CD4-positive, alpha-beta T cell treated with Interleukin-2 at 100 ng/mL for 4 hours (primary cell): ENCODE data around the gene AUNIP.

Experiments used
- DNase-seq: peaks from one replicate; pipeline ENCODE4 v3.0.0-alpha.2; 2020; ENCODE audit warnings: low spot score

AUNIP gene, protein sequence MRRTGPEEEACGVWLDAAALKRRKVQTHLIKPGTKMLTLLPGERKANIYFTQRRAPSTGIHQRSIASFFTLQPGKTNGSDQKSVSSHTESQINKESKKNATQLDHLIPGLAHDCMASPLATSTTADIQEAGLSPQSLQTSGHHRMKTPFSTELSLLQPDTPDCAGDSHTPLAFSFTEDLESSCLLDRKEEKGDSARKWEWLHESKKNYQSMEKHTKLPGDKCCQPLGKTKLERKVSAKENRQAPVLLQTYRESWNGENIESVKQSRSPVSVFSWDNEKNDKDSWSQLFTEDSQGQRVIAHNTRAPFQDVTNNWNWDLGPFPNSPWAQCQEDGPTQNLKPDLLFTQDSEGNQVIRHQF

DNA sequence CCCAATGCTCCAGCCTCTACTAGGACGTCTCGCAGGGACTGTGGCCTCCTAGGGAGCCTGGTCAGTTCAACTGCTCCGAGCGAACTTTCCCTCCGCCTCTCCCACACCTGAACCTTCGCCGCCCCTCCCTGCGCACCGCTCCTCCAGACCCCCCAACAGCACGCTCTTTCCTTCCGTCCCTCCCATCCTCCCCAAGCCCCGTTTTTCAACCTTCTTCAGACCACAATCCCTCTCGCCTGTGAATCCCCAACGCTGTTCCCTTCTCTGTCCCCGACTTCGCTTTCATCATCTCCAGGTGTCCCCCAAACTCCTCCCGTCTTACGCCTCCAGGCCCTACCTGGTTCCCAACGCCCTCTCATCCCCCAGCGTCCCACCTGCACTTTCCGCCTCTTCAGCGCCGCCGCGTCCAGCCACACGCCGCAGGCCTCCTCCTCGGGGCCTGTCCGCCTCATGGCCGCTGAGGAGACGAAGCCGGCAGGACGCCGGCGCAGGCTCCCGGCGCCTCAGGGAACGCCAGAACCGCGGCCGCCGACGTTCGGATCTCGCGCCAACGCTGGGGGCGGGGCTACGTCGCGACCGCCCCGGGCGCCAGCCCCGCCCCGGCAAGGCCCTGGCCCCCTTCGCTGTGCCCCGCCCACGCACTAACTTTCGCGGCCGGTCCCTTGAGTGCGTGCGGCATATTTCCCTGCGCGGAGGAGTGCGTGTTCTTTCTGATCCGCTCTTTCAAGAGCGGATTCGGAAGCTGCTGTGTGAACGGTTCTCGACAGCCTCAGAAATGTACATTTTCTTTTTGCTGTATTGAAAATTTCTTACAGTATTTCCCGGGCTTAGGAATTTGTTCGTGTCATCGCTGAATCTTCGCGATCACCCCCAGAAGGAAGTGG is at the start of gene AUNIP:
Gene AUNIP, minus strand, starts transcription at position 552 of the 884 bp plus-strand sequence. Its CDS starts 100 bp downstream, at position 452.
- DNase-seq: peak; percentile 87

DNA sequence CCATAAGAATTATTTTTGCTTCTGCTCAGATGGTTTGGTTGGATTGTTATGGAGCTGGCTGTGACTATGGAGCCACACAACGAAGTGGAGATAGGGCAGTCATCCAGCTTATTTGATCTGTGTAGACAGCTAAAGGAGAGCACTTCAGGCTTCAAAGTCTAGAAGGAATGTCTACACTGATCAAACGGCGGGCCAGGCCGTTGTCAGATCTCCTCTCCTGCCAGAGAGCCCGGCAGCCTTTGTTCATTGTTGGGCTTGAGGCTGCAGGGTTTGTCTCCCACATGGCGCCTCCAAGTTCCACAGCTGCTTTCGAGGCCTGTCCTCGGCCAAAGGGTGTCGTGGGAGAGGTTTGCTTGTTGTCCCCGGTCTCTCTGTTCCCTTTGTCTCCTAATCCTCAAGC is 49.8 kb upstream of the AUNIP start:
- DNase-seq: no peak

DNA sequence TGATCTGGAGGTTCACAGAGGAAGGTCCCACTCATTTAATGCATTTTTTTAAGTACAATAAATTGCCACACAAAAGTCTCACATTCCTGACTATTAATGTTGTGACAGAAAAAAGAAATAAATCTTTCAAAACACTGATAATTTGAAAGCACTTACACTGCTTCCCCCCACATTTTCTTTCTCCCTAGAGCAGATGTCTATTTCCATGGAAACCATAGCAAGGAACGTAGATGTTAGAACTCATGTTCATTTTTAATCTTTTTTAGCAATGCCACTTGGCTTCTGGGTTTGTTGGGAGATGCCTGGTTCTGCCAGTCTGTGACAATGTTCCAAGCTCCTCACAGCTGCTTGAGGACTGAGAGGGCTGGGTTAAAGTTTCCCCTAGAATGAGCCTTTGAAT is 48.9 kb upstream of the AUNIP start:
- no peak for DNase-seq

DNA sequence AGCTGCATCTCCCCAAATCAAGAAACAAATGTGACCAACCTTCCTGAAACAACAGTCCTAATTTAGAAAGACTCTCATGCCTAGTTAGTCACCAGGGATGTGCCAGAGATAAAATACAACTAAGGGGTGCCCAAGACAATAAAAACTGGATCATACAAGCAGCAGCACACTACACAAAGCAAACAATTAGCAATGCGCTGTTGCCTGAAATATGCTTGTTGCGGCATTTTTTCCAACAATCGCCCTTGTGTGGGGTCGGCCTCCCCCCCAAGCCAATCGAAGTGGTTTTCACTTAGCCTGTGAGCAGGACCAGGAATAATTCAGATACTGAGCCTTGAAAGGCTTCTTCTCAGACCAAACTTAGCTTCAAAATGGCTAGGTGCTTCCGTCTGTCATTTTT is 48.3 kb upstream of the AUNIP start:
- no peak for DNase-seq

DNA sequence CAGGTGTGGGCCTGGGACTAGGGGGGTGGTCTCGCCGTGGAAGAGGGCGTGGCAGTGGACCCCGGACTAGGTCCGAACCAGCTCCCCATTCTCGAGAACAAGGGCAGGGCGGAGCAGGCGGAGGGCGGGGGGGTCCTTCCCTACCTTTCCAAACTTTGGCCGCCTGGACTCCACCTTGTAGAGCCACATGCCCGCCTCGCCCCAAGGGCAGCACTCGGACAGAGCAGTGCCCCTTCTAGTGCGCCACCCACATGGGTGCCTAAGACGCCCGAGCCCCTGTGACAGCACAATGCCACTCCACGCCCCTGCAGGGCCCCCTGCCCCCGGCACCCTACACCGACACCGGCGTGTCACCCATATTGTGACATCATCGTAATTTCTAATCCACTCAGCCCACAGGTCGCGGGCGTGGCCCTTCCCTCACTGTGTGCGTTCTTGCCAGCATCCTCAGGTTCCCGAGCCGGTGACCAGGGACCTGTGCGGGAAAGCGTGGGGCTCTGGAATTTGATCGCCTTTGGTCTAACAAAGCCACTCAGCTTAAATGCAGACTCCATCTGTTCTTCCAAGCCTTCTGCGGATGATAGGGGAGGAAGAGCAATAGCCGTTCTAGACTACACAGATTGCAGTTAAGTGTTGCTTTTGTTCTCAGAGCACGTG is 47.5 kb upstream of the AUNIP start:
- DNase-seq: peak; percentile 15

DNA sequence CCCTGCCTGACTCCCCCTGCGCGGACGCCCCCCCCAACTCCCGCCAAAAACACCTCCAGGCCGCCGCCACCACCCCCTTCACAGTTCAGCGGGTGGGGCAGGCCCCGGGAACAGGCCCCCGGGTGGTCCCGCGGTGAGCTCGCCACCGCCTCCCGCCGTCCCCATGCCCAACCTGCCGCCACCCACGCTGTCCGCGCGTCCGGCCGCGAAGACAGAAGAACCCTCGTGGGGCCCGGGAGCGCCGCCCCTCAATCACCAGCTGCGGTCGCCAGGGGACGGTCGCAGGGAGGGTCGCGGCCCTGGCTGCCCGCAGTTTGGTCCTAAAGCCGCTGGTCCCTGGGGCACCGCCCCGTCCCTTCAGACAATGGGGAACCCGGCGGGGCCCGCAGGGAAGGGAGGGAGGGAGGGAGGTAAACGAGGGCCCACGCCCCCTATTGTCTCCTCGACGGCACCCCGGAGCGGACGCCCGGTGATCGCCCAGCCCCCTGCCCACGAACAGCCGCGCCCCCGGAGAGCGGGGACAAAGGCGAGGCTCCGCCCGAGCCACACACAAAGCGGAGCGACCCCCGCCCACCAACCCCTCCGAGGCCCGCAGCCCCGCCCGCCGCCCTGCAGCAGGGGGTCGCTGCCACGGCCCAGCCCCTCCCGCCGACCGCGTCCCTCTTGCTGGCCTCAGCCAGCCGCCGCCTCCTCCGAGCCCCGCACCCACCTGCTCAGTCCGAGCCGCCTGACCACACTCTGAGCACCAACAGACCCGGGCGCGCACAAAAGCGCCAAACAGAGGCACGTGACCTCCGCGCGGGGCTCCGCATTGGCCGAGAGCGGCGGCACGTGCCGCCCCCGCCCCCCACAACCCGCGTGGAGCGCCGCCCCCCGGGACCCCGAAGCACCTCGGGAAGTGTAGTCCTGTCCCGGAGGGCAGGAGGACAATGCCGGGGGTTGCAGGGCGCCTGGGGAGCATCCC is 46.7 kb upstream of the AUNIP start, which contains the start of gene STMN1:
Gene STMN1, minus strand, starts transcription at position 740 of the 964 bp plus-strand sequence. CDS start 1,743 bp downstream, outside the sequence.
- peak; percentile 88 for DNase-seq

DNA sequence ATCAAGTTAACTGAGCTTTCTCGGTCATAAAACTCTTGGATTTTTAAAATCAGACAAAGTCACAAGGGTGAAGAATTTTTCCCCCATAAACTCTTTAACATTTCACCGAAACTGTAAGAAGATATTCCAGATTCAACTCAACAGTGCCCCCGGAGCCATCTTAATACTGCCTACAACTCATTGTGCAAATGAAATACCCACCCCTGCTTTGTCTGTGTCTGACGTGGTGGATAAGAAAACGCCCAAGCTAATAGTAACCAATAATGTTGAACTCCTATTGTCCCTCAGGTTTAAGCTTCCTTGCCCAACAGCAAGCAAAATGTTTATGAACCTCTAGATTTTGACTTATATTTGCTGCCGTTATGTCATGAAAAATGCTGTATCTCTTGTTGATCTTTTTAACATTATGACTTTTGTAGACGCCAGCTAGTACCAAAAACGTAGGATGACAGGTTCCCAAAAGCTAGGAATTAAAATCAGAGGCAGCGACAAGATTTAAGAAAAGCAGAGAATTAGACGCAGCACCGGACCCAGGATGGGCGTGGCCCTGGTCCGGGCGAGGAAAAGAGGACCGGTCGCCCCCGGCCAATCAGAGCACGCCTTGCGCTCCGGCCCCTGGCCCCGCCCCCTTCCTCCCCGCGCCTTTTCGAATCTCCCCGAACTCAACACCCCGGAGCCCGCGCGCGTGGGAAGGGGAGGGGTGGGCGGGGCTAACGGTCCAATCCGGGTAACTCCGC is 45.9 kb upstream of the AUNIP start:
- DNase-seq: peak; percentile 92

DNA sequence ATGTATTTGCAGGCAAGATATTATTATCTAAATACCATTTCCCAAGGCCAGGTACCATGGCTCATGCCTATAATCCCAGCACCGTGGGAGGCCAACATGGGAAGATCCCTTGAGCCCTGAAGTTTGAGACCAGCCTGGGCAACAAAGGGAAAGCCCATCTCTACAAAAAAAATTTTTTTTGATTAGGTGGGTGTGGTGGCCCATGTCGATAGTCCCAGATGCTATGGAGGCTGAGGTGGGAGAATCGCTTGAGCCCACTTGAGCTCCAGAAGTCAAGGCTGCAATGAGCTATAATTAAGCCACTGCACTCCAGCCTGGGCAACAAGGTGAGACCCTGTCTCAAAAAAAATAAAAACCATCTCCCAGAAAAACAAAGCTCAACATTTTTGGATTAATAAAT is 44.7 kb upstream of the AUNIP start:
- no peak for DNase-seq

DNA sequence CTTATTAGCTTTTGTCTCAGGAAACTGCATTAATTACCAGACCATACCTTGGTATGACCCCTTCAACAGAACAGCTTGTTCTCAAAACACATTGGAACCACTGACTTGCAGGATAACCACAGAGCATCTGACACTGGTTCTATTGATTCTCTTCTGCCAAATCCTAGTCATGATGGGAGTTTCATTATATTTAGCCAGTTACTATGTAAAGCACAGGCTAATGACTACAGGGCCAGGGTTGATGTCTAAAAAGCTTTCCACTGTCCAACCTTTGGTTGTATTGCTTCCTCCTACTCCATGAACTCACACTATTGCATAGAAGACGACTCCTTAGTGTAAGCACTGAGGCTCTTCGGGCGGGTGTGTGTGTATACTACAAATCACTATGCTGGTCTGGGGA is 43.2 kb upstream of the AUNIP start:
- DNase-seq: no peak

DNA sequence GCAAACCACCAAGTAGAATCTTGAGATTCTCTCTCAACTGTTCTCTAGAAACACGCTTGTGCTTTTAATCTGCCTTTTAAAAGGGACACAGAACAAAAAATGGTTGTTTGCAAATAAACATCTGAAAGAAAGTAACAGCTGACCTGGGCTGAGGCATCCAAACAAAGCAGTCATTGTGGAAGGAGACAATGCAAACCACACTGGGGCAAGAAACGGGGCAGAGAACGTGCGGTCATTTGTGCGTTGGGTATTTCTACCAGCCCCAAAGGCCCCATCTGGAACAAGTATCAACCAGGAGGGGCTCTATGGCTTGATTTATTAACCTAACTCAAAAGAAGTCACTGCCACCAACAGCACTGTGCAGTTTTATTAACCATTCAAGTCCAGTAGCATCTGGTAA is 41.0 kb upstream of the AUNIP start:
- no peak for DNase-seq

DNA sequence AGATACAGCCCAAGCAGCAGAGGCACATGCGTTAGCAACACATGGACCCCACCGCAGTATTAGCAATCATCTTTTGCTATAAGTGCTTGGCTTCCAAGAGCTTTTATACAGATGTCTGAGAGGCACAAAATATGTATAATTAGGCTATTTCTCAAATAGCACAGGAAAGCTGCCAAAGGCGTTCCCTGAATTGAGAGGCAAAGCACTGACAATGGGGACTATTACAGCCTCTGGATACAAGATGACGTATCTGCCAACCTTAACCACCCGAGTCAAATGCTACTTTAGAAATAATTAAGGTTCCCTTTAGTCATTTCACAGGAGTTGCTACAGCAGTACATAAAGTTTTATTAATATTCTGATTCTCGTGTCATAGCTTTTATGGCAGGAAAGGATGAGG is 40.5 kb upstream of the AUNIP start:
- DNase-seq: no peak

DNA sequence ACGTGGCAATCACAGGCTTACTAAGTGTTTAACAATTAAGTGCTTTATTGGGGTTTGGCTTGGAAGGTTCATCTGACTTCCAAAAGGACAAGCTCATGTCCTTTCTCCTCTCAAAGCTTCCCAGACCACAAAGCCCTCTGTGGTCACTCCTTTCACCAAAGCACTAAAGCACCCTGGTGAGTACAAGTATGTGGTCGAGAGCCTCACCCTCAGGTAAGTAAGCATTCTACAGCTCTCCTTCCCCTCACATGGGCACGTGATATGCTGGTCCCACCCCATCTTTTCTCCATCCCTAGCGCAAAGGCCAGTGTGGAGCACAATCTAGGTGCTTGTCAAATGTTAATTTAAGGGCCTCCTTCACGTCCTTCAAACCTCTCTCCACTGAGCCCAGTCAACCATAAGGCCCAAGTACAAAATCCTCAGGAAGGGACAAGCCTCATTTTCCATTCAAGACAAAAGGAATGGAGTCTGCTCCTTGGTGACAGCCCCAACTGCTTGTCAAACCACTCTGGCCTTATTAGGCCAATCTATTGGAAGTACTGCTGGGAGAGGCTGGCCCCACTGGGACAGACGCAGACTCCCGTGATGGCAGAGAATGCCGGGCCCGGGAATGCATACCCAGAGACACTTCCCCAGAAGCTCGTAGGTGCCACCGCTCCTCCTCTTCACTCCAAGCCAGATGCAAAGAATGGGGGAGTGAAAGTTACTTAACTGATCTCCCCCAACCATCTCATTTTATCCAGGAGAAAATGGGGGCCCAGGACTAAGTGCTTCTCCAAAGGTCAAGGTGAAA is 39.2 kb upstream of the AUNIP start:
- no peak for DNase-seq

DNA sequence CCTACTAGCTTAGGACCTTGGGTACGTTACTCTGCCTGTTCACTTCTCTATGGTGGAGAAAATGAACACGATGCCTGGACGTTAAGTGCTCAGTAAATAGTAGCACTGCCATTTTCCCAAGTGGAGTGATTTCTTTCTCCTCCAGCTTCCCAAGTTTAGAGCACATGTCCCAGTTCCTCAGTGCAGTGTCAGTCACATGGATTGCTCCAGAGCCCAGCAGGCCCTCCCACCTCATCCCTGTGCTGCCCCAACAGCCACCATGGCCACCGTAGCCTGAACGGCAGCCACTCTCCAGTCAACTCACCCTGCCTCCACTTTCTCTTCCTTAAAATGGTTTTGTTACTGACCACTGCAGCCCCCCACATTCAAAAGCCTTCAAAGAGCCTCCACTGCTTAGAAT is 38.5 kb upstream of the AUNIP start:
- no peak for DNase-seq

DNA sequence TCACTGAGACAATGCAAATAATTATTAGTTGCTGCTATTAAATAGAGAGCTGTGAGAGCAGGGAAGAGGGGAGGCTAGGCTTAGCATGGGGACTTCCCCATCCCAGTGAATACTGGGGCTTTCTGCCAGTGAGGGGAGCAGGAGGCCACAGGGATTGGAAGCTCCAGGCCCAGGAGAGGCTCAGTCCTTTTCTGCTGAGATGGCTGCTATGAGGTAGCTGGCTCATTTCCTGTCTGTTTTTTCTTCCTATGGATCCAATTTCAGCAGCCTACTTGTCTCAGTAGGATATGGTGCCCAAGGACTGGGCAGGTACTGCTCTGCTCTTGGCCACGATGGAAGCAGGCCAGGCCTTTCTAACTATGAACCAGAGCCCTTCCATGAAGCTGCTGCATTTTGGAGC is 37.0 kb upstream of the AUNIP start:
- DNase-seq: no peak

DNA sequence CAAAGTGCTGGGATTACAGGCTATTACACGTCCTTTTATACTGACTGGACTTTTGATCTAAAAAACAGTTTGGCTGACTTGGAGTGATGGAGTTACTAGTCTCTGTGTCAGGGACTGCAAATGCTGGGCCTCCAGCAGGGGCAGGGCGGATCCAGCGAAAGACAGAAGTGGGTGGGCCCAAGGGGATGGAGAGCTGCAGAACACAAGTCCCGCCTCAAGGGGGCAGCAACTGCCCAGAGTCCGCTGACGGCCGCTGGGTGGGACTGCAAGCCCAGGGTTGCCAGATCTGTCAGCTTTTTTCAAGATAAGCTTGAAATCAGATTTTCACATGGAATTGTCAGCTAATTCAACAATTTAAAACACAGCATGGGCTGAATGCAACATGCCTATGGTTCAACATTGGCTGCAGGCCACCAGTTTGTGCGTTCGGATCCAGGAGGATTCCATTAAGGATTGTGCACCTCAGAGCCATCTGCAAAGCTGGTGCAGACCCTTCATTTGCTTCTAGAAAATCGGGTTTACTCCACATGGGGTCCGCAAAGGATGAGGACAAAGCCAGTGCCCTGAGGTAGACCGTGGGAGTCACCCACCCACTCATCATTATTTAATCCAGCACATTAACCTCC is 36.2 kb upstream of the AUNIP start:
- peak; percentile 93 for DNase-seq

DNA sequence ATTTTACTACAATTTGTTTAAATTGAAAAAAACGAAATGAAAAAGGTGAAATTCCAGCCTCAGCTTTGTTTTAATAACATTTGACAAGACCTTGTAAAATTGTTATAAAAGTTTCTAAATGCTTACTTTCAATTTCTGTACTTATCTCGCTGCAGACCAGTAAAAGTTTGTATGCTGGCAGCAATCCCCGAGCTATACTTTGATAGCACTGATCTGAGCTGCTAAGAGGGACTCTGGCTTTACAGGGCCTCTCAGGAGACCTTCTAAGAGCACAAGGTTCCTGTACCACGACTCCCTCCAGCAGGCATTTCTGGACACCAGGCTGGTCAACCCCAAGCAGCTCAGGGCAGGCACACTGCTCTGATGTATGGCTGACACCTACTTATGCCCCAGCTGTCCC is 33.9 kb upstream of the AUNIP start:
- DNase-seq: no peak

DNA sequence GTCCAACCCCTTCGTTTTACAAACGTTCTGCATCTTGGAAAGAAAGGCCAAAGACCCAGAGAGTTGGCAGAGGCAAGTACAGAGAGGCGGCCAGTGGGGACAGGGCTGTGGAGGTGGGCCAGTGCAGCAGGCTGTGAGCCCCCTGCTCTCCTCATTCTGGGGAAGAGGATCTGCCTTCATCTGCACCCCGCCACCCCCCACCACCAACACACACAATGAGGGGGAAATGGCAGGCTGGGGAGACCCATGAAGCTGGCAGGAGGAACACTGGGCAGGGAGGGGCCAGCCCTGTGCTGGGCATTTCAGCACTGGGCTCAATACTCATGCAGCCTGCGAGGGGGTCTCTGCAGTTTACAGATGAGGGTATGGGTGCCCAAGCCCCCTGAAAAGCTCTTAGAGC is 32.3 kb upstream of the AUNIP start:
- no peak for DNase-seq

DNA sequence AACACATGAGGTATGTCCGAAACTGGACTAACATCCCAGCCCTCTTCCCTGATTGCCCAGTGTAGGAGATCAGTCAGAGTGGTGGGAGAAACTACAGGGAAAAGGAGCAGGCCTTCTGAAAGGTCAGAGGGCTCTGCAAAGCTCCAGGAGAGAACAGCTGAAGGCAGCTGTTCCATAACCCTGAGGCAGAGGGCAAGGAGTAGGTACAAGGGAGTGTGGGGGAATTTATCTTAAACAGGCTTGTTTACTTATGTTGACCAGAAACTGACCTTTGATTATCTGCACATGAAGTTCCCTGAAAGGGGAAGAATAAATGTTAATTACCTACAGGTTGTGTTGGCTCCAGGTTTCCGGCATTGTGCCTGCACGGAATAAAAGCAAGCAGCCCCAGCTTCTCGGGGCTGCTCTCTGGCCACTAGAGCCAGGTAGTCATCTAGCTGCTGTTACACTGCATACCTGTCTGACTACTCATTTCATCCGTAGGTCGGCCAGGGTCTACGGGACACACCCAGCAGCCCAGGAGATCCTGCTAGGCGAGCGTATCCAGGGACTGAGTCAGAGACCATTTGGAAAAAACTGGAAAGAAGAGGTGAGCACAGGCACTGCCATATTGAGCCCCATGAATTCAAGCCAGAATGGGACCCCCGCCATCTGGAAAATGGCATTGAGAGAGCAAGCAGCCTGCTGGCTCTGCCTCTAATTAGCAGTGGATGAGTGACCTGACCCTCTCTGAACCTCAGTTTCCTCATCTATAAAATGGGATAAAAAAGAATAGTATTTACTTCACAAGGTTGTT is 31.2 kb upstream of the AUNIP start:
- no peak for DNase-seq

DNA sequence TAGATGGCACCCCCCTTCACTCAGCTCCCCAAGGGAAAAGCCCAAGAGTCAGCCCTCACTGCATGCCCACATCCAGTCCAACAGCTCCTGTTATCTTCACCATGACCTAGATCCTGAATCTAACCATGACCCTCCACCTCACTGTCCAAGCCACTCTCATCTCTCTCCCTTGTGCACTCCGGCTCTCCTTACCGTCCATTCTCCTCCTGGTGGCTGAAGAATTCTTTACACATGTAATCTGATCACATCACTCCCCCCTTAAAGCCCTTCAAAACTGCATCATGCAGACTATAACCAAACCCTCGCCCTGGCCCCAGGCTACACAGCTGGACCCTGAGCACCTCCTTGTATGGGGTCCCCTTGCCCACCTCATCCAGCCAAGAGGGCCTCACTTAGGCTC is 30.2 kb upstream of the AUNIP start:
- DNase-seq: no peak
